Mucosa of descending colon (tissue), 3 donors: ENCODE measurements around the gene YBX3. TPM values are rescaled to one million over a fixed set of nuclear protein-coding genes. Genes with fewer than 3 reads are reported as not detected.

ENCODE experiments used
- ATAC-seq: fragments of 200-7000 bp; cut with Tn5 transposase; one replicate; pipeline ENCODE4 v1.9.1; 2020; ENCODE audit warnings: mild to moderate bottlenecking, moderate library complexity
- DNase-seq, 3 donors: peaks; one replicate each; pipeline ENCODE4 v3.0.0-alpha.2; 2020
- H3K36me3 ChIP-seq: fragments of 200-600 bp; one replicate; pipeline ENCODE4 v1.8.0; 2021; ENCODE audit warnings: low read depth, mild to moderate bottlenecking
- H3K4me1 ChIP-seq: fragments of 200-600 bp; one replicate; pipeline ENCODE4 v1.8.0; 2021; ENCODE audit warnings: low read depth, mild to moderate bottlenecking
- H3K4me3 ChIP-seq: fragments of 200-600 bp; one replicate; pipeline ENCODE4 v1.8.0; 2021; ENCODE audit warnings: mild to moderate bottlenecking
- H3K9me3 ChIP-seq: fragments of 200-600 bp; one replicate; pipeline ENCODE4 v1.8.0; 2021; ENCODE audit warnings: mild to moderate bottlenecking
- CTCF ChIP-seq: fragments of 200-600 bp; IDR thresholded peaks from one replicate; pipeline ENCODE4 v1.8.0; 2022; ENCODE audit warnings: antibody characterized with exemption, mild to moderate bottlenecking
- intact Hi-C, 2 donors: fragments of 100-400 bp; cut with DNase I in 1 of 2; cut with micrococcal nuclease in 1 of 2; formaldehyde crosslinking; loops; one replicate each; pipeline versions ENCODE4 v1.11.0 to v1.11.1; 2022; cut with DNase I, micrococcal nuclease
- total RNA-seq, 3 donors: library from RNA; stranded (reverse); fragmentation: NEBNext Ultra II Directional in 2 of 3; extraction: Animal tissue kit (Norgen Biotek cat#: 25700) in 2 of 3; gene quantifications; one replicate each; pipeline versions ENCODE4 v1.2.1 to v1.2.4, GENCODE V29; 2021 to 2023
- donor health status: DM: no; HTN: no; CAD: no; lungs with moderate emphysema.
- donor health status: DM: no; HTN: no; CAD: no.
- donor health status: DM: no; HTN: yes; CAD: no.

The YBX3 gene
- total RNA-seq, 3 donors from 2014 or later = 120 to 373 (median 193) TPM

- Histone ChIP-seq H3K9me3 (no peaks in the 10 kb centered on the region), H3K4me1 (peaks cover 25% of the 10 kb centered on the region), H3K36me3 (no peaks in the 10 kb centered on the region), H3K4me3 (no peak overlapping the region)
- no peak for TF ChIP-seq CTCF
- intact Hi-C loops = loop anchor here in 1 of 2 donors (10.0 kb wide), 1 partner anchor 55 kb away; the partner anchor contains the start of gene MAGOHB
- no peak for ATAC-seq
- DNase-seq = no peak
These were observed 53.6 kb downstream of the YBX3 start for GRCh38 chr12:10669533-10669932.

- ATAC-seq = peak; percentile 54
- Histone ChIP-seq H3K9me3 (no peaks in the 10 kb centered on the region), H3K4me1 (peaks cover 28% of the 10 kb centered on the region), H3K4me3 (no peak overlapping the region), H3K36me3 (no peaks in the 10 kb centered on the region)
- DNase-seq = peak in 1 of 3 donors; percentile 37
- no peak for TF ChIP-seq CTCF
- intact Hi-C loops = loop anchor here in 1 of 2 donors (10.0 kb wide), 1 partner anchor 54 kb away; the partner anchor contains the start of gene MAGOHB
These were observed 54.6 kb downstream of the YBX3 start for GRCh38 chr12:10668526-10668925.

- no peak for TF ChIP-seq CTCF
- no peak overlapping the region for H3K4me3 ChIP-seq
- no peaks in the 10 kb centered on the region for H3K36me3 ChIP-seq
- no peaks in the 10 kb centered on the region for H3K9me3 ChIP-seq
- peaks cover 28% of the 10 kb centered on the region for H3K4me1 ChIP-seq
- no peak for ATAC-seq
- intact Hi-C loops = loop anchor here in 1 of 2 donors (10.0 kb wide), 1 partner anchor 53 kb away; the partner anchor contains the start of gene MAGOHB
- no peak for DNase-seq
These were observed 55.5 kb downstream of the YBX3 start for GRCh38 chr12:10667581-10667980.

- ATAC-seq (no peak), DNase-seq (no peak)
- intact Hi-C loops = loop anchor here in 1 of 2 donors (10.0 kb wide), 1 partner anchor 50 kb away; the partner anchor contains the start of gene MAGOHB
- TF ChIP-seq CTCF = no peak
- Histone ChIP-seq H3K36me3 (no peaks in the 10 kb centered on the region), H3K4me1 (peaks cover 34% of the 10 kb centered on the region), H3K9me3 (no peaks in the 10 kb centered on the region), H3K4me3 (no peak overlapping the region)
These were observed 58.6 kb downstream of the YBX3 start for GRCh38 chr12:10664499-10664898.

- DNase-seq = no peak
- no peak for TF ChIP-seq CTCF
- Histone ChIP-seq H3K4me1 (peaks cover 34% of the 10 kb centered on the region), H3K9me3 (no peaks in the 10 kb centered on the region), H3K36me3 (no peaks in the 10 kb centered on the region), H3K4me3 (no peak overlapping the region)
- no peak for ATAC-seq
- intact Hi-C loops = loop anchor here in 1 of 2 donors (10.0 kb wide), 1 partner anchor 49 kb away; the partner anchor contains the start of gene MAGOHB
These were observed 59.3 kb downstream of the YBX3 start for GRCh38 chr12:10663869-10664268.
